Measurements from ENCODE around the gene RELN.

RELN gene

GRCh38 chr7:103541947-103542346 is 447.5 kb downstream of the RELN start:
- no peak overlapping the region for H2AFZ ChIP-seq (ENCODE audit: low read length)
- H3K9ac ChIP-seq (ENCODE audit: low read length), result no peak overlapping the region
- no peak overlapping the region for H3K4me2 ChIP-seq (ENCODE audit: low read length)
- no peaks in the 10 kb centered on the region for H3F3A ChIP-seq (ENCODE audit: insufficient read depth, low read length)
- H3K36me3 ChIP-seq (ENCODE audit: insufficient read depth, low read length), result no peaks in the 10 kb centered on the region
- no peaks in the 10 kb centered on the region for H3K4me1 ChIP-seq (ENCODE audit: insufficient read depth, low read length, severe bottlenecking)
- H3K4me3 ChIP-seq (ENCODE audit: low read depth, low read length, poor library complexity, severe bottlenecking), result no peak overlapping the region
- TF ChIP-seq CTCF (IDR thresholded peaks at IDR 0.05; ENCODE audit: low read length) (no peak), EZH2 (IDR thresholded peaks at IDR 0.05; ENCODE audit: borderline replicate concordance, low read length) (no peak)
- no peaks in the 10 kb centered on the region for H3K9me3 ChIP-seq (ENCODE audit: low read length)
- H3K27ac ChIP-seq (ENCODE audit: low read depth, low read length, poor library complexity, severe bottlenecking), result no peak overlapping the region
- no peaks in the 10 kb centered on the region for H3K79me2 ChIP-seq (ENCODE audit: insufficient read depth, low read length)
- H3K9me2 ChIP-seq (ENCODE audit: low read depth, low read length), result no peaks in the 10 kb centered on the region
- H3K27me3 ChIP-seq (ENCODE audit: insufficient read depth, low read length), result no peaks in the 10 kb centered on the region
- H4K20me1 ChIP-seq (ENCODE audit: insufficient read depth, low read length), result no peaks in the 10 kb centered on the region

GRCh38 chr7:103541026-103541425 is 448.4 kb downstream of the RELN start:
- H3K4me3 ChIP-seq (ENCODE audit: low read depth, low read length, poor library complexity, severe bottlenecking), result no peak overlapping the region
- no peak overlapping the region for H2AFZ ChIP-seq (ENCODE audit: low read length)
- no peaks in the 10 kb centered on the region for H3K9me2 ChIP-seq (ENCODE audit: low read depth, low read length)
- H3K36me3 ChIP-seq (ENCODE audit: insufficient read depth, low read length), result no peaks in the 10 kb centered on the region
- no peak overlapping the region for H3K9ac ChIP-seq (ENCODE audit: low read length)
- H3K27ac ChIP-seq (ENCODE audit: low read depth, low read length, poor library complexity, severe bottlenecking), result no peak overlapping the region
- H3K4me2 ChIP-seq (ENCODE audit: low read length), result no peak overlapping the region
- no peaks in the 10 kb centered on the region for H4K20me1 ChIP-seq (ENCODE audit: insufficient read depth, low read length)
- H3F3A ChIP-seq (ENCODE audit: insufficient read depth, low read length), result no peaks in the 10 kb centered on the region
- no peaks in the 10 kb centered on the region for H3K9me3 ChIP-seq (ENCODE audit: low read length)
- H3K79me2 ChIP-seq (ENCODE audit: insufficient read depth, low read length), result no peaks in the 10 kb centered on the region
- no peaks in the 10 kb centered on the region for H3K27me3 ChIP-seq (ENCODE audit: insufficient read depth, low read length)
- H3K4me1 ChIP-seq (ENCODE audit: insufficient read depth, low read length, severe bottlenecking), result no peaks in the 10 kb centered on the region
- TF ChIP-seq EZH2 (IDR thresholded peaks at IDR 0.05; ENCODE audit: borderline replicate concordance, low read length), result no peak
- TF ChIP-seq CTCF (IDR thresholded peaks at IDR 0.05; ENCODE audit: low read length), result no peak

GRCh38 chr7:103540338-103540737 is 449.1 kb downstream of the RELN start:
- no peaks in the 10 kb centered on the region for H3K9me3 ChIP-seq (ENCODE audit: low read length)
- H3K9ac ChIP-seq (ENCODE audit: low read length), result no peak overlapping the region
- H3F3A ChIP-seq (ENCODE audit: insufficient read depth, low read length), result no peaks in the 10 kb centered on the region
- H3K36me3 ChIP-seq (ENCODE audit: insufficient read depth, low read length), result no peaks in the 10 kb centered on the region
- no peaks in the 10 kb centered on the region for H3K4me1 ChIP-seq (ENCODE audit: insufficient read depth, low read length, severe bottlenecking)
- H2AFZ ChIP-seq (ENCODE audit: low read length), result no peak overlapping the region
- TF ChIP-seq EZH2 (IDR thresholded peaks at IDR 0.05; ENCODE audit: borderline replicate concordance, low read length), result no peak
- TF ChIP-seq CTCF (IDR thresholded peaks at IDR 0.05; ENCODE audit: low read length), result no peak
- H3K4me2 ChIP-seq (ENCODE audit: low read length), result no peak overlapping the region
- H4K20me1 ChIP-seq (ENCODE audit: insufficient read depth, low read length), result no peaks in the 10 kb centered on the region
- H3K9me2 ChIP-seq (ENCODE audit: low read depth, low read length), result no peaks in the 10 kb centered on the region
- no peaks in the 10 kb centered on the region for H3K27me3 ChIP-seq (ENCODE audit: insufficient read depth, low read length)
- H3K79me2 ChIP-seq (ENCODE audit: insufficient read depth, low read length), result no peaks in the 10 kb centered on the region
- H3K4me3 ChIP-seq (ENCODE audit: low read depth, low read length, poor library complexity, severe bottlenecking), result no peak overlapping the region
- no peak overlapping the region for H3K27ac ChIP-seq (ENCODE audit: low read depth, low read length, poor library complexity, severe bottlenecking)

All from OCI-LY1 (cell line).